Psoas muscle (tissue), 8 donors: ENCODE measurements around the gene RYK. TPM values are rescaled to one million over a fixed set of nuclear protein-coding genes. Genes with fewer than 3 reads are reported as not detected.

Experiments
- ATAC-seq, 4 donors: fragments of 200-7000 bp; cut with Tn5 transposase; one replicate each; pipeline ENCODE4 v1.9.1; 2020; ENCODE audit warnings: moderate library complexity in 3 of 4, mild to moderate bottlenecking in 2 of 4
- DNase-seq, 2 donors: peaks; one replicate each; pipeline ENCODE4 v3.0.0-alpha.2; 2020
- H3K27ac ChIP-seq: fragments of 200-600 bp; one replicate; pipeline ENCODE4 v1.8.0; 2022
- H3K27me3 ChIP-seq, 3 donors: fragments of 200-600 bp in 1 of 3; one replicate each; pipeline versions ENCODE4 v1.6.1 to v1.8.0; 2013 to 2022; ENCODE audit warnings: low read length in 2 of 3, mild to moderate bottlenecking in 2 of 3, moderate library complexity in 1 of 3; ENCODE audit not compliant: insufficient read depth in 3 of 3
- H3K36me3 ChIP-seq, 2 donors: fragments of 200-600 bp in 1 of 2; one replicate each; pipeline versions ENCODE4 v1.6.1 to v1.8.0; 2013 to 2022; ENCODE audit warnings: low read depth in 1 of 2, mild to moderate bottlenecking in 1 of 2, moderate library complexity in 1 of 2; ENCODE audit not compliant: insufficient read depth in 1 of 2
- H3K4me1 ChIP-seq: fragments of 200-600 bp; one replicate; pipeline ENCODE4 v1.8.0; 2022
- H3K4me3 ChIP-seq: fragments of 200-600 bp; one replicate; pipeline ENCODE4 v1.8.0; 2022; ENCODE audit warnings: mild to moderate bottlenecking
- H3K9me3 ChIP-seq: fragments of 200-600 bp; one replicate; pipeline ENCODE4 v1.8.0; 2022
- CTCF ChIP-seq: fragments of 200-600 bp; IDR thresholded peaks from one replicate; pipeline ENCODE4 v1.8.0; 2022; ENCODE audit warnings: antibody characterized with exemption
- WGBS, 3 donors: extraction: QIAGEN DNeasy Blood & Tissue Kit; methylation state at CpG; one replicate each; pipeline versions ENCODE4 v1.1.6 to v1.1.7; 2013; 5-methylcytosine and 5-hydroxymethylcytosine counted together
- intact Hi-C, 2 donors: fragments of 100-400 bp; cut with DNase I; formaldehyde crosslinking; loops; one replicate each; pipeline versions ENCODE4 v1.11.0 to v1.14.2; 2022
- polyA plus RNA-seq, 3 donors: library from polyadenylated mRNA; stranded (reverse); fragments of 200-250 nt; gene quantifications; one replicate each; pipeline ENCODE4 v1.2.3, GENCODE V29; 2013
- total RNA-seq, 4 donors: library from RNA; stranded (reverse); fragmentation: NEBNext Ultra II Directional in 2 of 4; extraction: Animal tissue kit (Norgen Biotek cat#: 25700) in 2 of 4; gene quantifications; one replicate each; pipeline versions ENCODE4 v1.2.1 to v1.2.4, GENCODE V29; 2021 to 2023
- donor health status: healthy with polysubstance abuse.
- donor health status: DM: no; HTN: no; CAD: no; lungs with moderate emphysema.
- donor health status: Bipolar disorder and iron deficiency.
- donor health status: healthy.
- donor health status: DM: yes; HTN: yes; CAD: no.
- donor health status: DM: no; HTN: no; CAD: no.
- donor health status: DM: no; HTN: no; CAD: no.
- donor health status: DM: yes; HTN: yes; CAD: no.

Gene RYK
- total and polyA plus RNA-seq, 7 donors: 19.7 to 35.4 (median 25.8) TPM

- TF ChIP-seq CTCF: no peak
- no peaks in the 10 kb centered on the region for H3K27me3 ChIP-seq
- intact Hi-C loops: no loop called here
- DNase-seq: no peak
- WGBS, 3 donors: 77 to 98% (median 80%) methylated on average over 1 of the region's 1 CpG
- ATAC-seq: no peak
- no peaks in the 10 kb centered on the region for H3K9me3 ChIP-seq
- H3K4me1 ChIP-seq: no peaks in the 10 kb centered on the region
- peaks cover 0 to 54% of the 10 kb centered on the region in 2 donors for H3K36me3 ChIP-seq
- H3K27ac ChIP-seq: no peak overlapping the region
- H3K4me3 ChIP-seq: no peak overlapping the region
Measured at GRCh38 chr3:134180761-134181160, 69.9 kb downstream of the RYK start.

- Histone ChIP-seq H3K4me1 (no peaks in the 10 kb centered on the region), H3K27ac (no peak overlapping the region), H3K27me3 (no peaks in the 10 kb centered on the region), H3K36me3 (peaks cover 5 to 63% of the 10 kb centered on the region in 2 donors), H3K4me3 (no peak overlapping the region), H3K9me3 (no peaks in the 10 kb centered on the region)
- 89 to 96% (median 93%) methylated on average over 2 of the region's 2 CpGs for WGBS, 3 donors
- intact Hi-C loops: no loop called here
- no peak for DNase-seq
- no peak for TF ChIP-seq CTCF
- ATAC-seq: no peak
Measured at GRCh38 chr3:134179508-134179907, 71.2 kb downstream of the RYK start.

- ATAC-seq (no peak), DNase-seq (no peak)
- intact Hi-C loops: no loop called here
- Histone ChIP-seq H3K4me1 (no peaks in the 10 kb centered on the region), H3K4me3 (no peak overlapping the region), H3K27ac (no peak overlapping the region), H3K27me3 (no peaks in the 10 kb centered on the region), H3K36me3 (peaks cover 2 to 47% of the 10 kb centered on the region in 2 donors), H3K9me3 (no peaks in the 10 kb centered on the region)
- no peak for TF ChIP-seq CTCF
- 82 to 85% (median 85%) methylated on average over 6 of the region's 6 CpGs for WGBS, 3 donors
Measured at GRCh38 chr3:134163096-134163495, 87.6 kb downstream of the RYK start.

DNA sequence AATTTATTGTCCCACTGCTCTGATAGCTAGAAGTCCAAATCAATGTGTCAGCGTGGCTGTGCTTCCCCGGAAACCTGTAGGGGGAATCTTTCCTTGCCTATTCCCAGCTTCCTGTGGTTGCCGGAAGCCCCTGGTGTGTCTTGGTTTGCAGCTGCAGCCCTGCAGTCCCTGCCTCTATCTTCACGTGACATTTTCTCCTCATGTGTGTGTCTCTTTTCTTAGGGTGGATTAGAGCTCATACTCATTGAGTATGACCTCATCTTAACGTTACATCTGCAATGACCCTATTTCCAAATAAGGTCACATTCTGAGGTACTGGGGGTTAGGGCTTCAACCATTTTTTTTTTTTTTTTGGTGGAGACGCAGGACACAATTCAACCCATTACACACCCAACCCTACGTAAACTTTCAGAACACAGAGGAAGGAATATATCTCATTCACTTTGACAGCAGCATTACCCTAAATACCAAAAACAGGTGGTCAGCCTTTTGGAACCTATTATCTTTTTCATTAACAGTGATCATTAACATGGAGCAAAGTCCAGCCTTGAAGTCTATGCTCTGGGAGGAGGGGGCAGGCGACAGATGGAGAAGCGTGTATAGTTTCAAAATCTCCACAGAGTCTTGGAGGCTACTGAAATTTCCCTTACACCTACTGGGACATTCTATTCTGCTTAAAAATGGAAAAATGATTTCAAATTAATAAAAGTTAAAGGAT lies 88.6 kb downstream of the RYK start:
- no peak for ATAC-seq
- Histone ChIP-seq H3K9me3 (no peaks in the 10 kb centered on the region), H3K4me1 (no peaks in the 10 kb centered on the region), H3K27me3 (no peaks in the 10 kb centered on the region), H3K27ac (no peak overlapping the region), H3K36me3 (peaks cover 2 to 54% of the 10 kb centered on the region in 2 donors), H3K4me3 (no peak overlapping the region)
- intact Hi-C loops: no loop called here
- DNase-seq: no peak
- WGBS, 3 donors: 80 to 84% (median 80%) methylated on average over 9 of the region's 9 CpGs
- no peak for TF ChIP-seq CTCF

DNA sequence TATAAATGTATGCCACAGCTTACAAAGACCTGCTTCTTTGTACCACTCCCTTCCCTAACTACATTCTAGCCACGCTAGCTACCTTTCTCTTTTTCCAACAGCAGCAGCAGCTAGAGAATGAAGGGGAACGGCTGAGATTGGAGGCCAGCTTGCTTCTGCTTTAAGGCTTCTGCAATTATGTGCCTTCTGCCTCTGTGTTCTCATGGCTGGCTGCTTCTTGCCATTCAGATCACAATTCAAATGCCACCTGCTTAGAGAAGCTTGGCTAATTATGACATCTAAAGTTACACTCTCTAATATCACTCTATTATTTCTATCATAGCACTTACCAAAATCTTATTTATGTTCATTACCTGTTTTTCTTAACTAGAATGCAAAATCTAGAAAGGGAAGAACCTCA lies 95.2 kb downstream of the RYK start:
- WGBS, 3 donors: 69 to 72% (median 70%) methylated on average over 2 of the region's 2 CpGs
- Histone ChIP-seq H3K4me1 (no peaks in the 10 kb centered on the region), H3K27me3 (no peaks in the 10 kb centered on the region)

More for the DNA sequence above, 95.2 kb downstream of the RYK start:
- ATAC-seq (no peak), DNase-seq (no peak)
- Histone ChIP-seq H3K36me3 (peaks cover 5 to 80% of the 10 kb centered on the region in 2 donors), H3K27ac (no peak overlapping the region), H3K4me3 (no peak overlapping the region), H3K9me3 (no peaks in the 10 kb centered on the region)
- no peak for TF ChIP-seq CTCF
- intact Hi-C loops: no loop called here
